Right atrium auricular region (tissue), 2 donors: Measurements from ENCODE around the gene RAB20. TPM values are rescaled to one million over a fixed set of nuclear protein-coding genes. Genes with fewer than 3 reads are reported as not detected.
A peak's percentile ranks its signal among the peaks of the same experiment; 100 is the strongest.

ENCODE experiments used
- DNase-seq: peaks from one replicate; pipeline ENCODE4 v3.0.0-alpha.2; 2019; ENCODE audit warnings: low spot score
- H3K27ac ChIP-seq, 2 donors: fragments of 200-600 bp; sonication (generic); 1 replicate in 1 of 2; 2 replicates in 1 of 2; pipeline ENCODE4 v1.5.1; 2016 to 2019
- H3K27me3 ChIP-seq, 2 donors: fragments of 200-600 bp; sonication (generic); one replicate each; pipeline versions ENCODE4 v1.5.1 to v1.6.0; 2017 to 2019
- H3K36me3 ChIP-seq: fragments of 200-600 bp; sonication (generic); one replicate; pipeline ENCODE4 v1.5.1; 2016
- H3K4me1 ChIP-seq, 2 donors: fragments of 200-600 bp; sonication (generic); one replicate each; pipeline versions ENCODE4 v1.5.1 to v1.6.0; 2017 to 2019
- H3K4me3 ChIP-seq, 2 donors: fragments of 200-600 bp; sonication (generic); 1 replicate in 1 of 2; 2 replicates in 1 of 2; pipeline ENCODE4 v1.5.1; 2017 to 2019; ENCODE audit warnings: mild to moderate bottlenecking in 1 of 2, moderate library complexity in 1 of 2
- H3K9me3 ChIP-seq, 2 donors: fragments of 200-600 bp; sonication (generic); one replicate each; pipeline ENCODE4 v1.5.1; 2019
- CTCF ChIP-seq, 2 donors: fragments of 200-600 bp; sonication (generic); IDR thresholded peaks; one replicate each; pipeline ENCODE4 v1.5.1; 2019; ENCODE audit warnings: antibody characterized with exemption in 2 of 2
- total RNA-seq, 2 donors: library from RNA; depleted of rRNA; stranded (reverse); fragments of >200 nt; gene quantifications; one replicate each; pipeline ENCODE4 v1.1.0, GENCODE V29; 2016

RAB20 gene
- total RNA-seq, 2 donors from 2014 or later, result 10.8 to 15.7 TPM

- H3K9me3 ChIP-seq, result no peaks in the 10 kb centered on the region
- peaks cover 0 to 83% of the 10 kb centered on the region in 2 donors for H3K4me1 ChIP-seq
- H3K27me3 ChIP-seq, result no peaks in the 10 kb centered on the region
- peak; percentile 74 for DNase-seq
- no peak for TF ChIP-seq CTCF (IDR thresholded peaks at IDR 0.05)
- no peak overlapping the region for H3K4me3 ChIP-seq
- peak overlapping the region; percentile 91 to 93 for H3K27ac ChIP-seq
- no peaks in the 10 kb centered on the region for H3K36me3 ChIP-seq
Observed at GRCh38 chr13:110524541-110525257, 36.8 kb downstream of the RAB20 start.

GRCh38 chr13:110523838-110524540 lies 37.5 kb downstream of the RAB20 start:
- no peak for DNase-seq
- no peak for TF ChIP-seq CTCF (IDR thresholded peaks at IDR 0.05)
- no peak overlapping the region for H3K4me3 ChIP-seq
- no peaks in the 10 kb centered on the region for H3K9me3 ChIP-seq
- H3K4me1 ChIP-seq, result peaks cover 0 to 78% of the 10 kb centered on the region in 2 donors
- H3K36me3 ChIP-seq, result no peaks in the 10 kb centered on the region
- H3K27me3 ChIP-seq, result no peaks in the 10 kb centered on the region
- H3K27ac ChIP-seq, result peak overlapping the region; percentile 91 to 93

GRCh38 chr13:110523180-110523579 lies 38.3 kb downstream of the RAB20 start:
- Histone ChIP-seq H3K4me1 (peaks cover 0 to 79% of the 10 kb centered on the region in 2 donors), H3K27ac (peak overlapping the region; percentile 91 to 93), H3K27me3 (no peaks in the 10 kb centered on the region), H3K4me3 (no peak overlapping the region), H3K9me3 (no peaks in the 10 kb centered on the region), H3K36me3 (no peaks in the 10 kb centered on the region)
- no peak for TF ChIP-seq CTCF (IDR thresholded peaks at IDR 0.05)
- DNase-seq, result no peak

- Histone ChIP-seq H3K27me3 (no peaks in the 10 kb centered on the region), H3K4me1 (peaks cover 0 to 81% of the 10 kb centered on the region in 2 donors), H3K9me3 (no peaks in the 10 kb centered on the region), H3K4me3 (no peak overlapping the region), H3K27ac (peak overlapping the region; percentile 91 to 93), H3K36me3 (no peaks in the 10 kb centered on the region)
- DNase-seq, result no peak
- no peak for TF ChIP-seq CTCF (IDR thresholded peaks at IDR 0.05)
Observed at GRCh38 chr13:110522721-110523120, 38.8 kb downstream of the RAB20 start.

- TF ChIP-seq CTCF (IDR thresholded peaks at IDR 0.05), result no peak
- peak overlapping the region; percentile 91 to 93 for H3K27ac ChIP-seq
- H3K4me3 ChIP-seq, result no peak overlapping the region
- no peak for DNase-seq
- no peaks in the 10 kb centered on the region for H3K9me3 ChIP-seq
- H3K4me1 ChIP-seq, result peaks cover 0 to 74% of the 10 kb centered on the region in 2 donors
- no peaks in the 10 kb centered on the region for H3K36me3 ChIP-seq
- H3K27me3 ChIP-seq, result no peaks in the 10 kb centered on the region
Observed at GRCh38 chr13:110521946-110522345, 39.6 kb downstream of the RAB20 start.
